ENCODE results near the gene RASSF4.

DNA sequence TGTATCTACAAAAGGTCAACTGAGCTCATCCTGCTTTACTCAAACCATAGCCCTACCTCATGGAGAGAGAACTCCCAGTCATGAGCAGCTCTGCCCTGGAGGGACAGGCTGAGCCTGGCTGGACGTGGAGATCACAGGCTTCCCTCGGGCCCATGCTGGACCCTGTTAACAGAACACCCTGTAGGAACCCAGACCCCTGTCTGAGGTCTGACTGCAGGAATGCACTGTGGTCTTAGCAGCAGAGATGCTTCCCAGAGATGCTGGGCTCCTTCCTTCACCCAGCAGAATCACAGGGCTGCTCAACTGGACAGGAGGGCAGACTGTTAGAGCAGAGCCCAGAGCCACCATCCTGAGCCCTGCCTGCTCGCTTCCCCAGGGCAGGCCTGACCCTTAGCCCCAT is 47.7 kb upstream of the RASSF4 start:
- TF ChIP-seq, protein P1, sequence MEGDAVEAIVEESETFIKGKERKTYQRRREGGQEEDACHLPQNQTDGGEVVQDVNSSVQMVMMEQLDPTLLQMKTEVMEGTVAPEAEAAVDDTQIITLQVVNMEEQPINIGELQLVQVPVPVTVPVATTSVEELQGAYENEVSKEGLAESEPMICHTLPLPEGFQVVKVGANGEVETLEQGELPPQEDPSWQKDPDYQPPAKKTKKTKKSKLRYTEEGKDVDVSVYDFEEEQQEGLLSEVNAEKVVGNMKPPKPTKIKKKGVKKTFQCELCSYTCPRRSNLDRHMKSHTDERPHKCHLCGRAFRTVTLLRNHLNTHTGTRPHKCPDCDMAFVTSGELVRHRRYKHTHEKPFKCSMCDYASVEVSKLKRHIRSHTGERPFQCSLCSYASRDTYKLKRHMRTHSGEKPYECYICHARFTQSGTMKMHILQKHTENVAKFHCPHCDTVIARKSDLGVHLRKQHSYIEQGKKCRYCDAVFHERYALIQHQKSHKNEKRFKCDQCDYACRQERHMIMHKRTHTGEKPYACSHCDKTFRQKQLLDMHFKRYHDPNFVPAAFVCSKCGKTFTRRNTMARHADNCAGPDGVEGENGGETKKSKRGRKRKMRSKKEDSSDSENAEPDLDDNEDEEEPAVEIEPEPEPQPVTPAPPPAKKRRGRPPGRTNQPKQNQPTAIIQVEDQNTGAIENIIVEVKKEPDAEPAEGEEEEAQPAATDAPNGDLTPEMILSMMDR (IDR thresholded peaks at IDR 0.05) = no peak
- no peak for TF ChIP-seq POLR2A (IDR thresholded peaks at IDR 0.05)
- TF ChIP-seq POLR2AphosphoS5 (IDR thresholded peaks at IDR 0.05; ENCODE audit: insufficient read depth in 1 of 2, low read depth in 1 of 2) = no peak
